GM18511 (cell line): ENCODE results near the gene GNL3.
"Not testable (repeated sequence)": the region's sequence is repeated elsewhere in the genome, so short reads cannot be mapped to it uniquely, and the experiment has no call there.

ENCODE experiments used
- ATAC-seq: cut with Tn5 transposase; IDR thresholded peaks from one replicate; pipeline ENCODE4 v1.9.1; 2021; ENCODE audit warnings: mild to moderate bottlenecking, moderate library complexity; ENCODE audit not compliant: unreplicated experiment

GNL3 gene

GRCh38 chr3:52715714-52716305, 30.0 kb downstream of the GNL3 start:
- ATAC-seq: no peak

- ATAC-seq: no peak
Measured at GRCh38 chr3:52719618-52720017, 33.8 kb downstream of the GNL3 start.

DNA sequence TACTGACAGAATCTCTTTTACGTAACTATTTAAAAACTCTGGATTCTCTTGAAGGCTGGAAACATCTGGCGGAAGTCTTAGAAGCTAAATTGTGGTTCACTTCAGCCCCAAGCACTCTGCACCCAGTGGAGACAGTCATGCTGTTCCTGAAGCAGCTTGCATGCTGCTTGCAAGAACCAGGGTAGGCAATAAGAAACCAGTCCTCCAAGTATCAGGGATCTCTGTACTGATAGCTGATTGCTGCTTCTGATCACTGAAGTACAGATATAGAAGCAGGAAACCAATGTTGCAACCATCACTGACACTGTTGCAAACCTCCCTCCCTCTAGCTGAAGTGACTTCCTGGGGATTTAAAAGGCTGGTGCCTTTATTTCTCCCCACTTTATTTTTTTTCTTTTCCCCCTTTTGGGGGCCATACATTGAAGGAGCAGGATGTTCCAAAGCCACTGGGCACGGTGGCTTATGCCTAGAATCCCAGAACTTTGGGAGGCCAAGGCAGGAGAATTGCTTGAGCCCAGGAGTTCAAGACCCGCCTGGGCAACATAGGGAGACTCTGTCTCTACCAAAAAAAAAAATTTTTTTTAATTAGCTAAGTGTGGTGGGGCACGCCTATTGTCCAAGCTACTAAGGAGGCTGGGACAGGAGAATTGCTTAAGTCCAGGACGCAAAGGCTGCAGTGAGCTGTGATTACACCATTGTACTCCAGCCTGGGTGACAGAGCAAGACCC, 35.3 kb downstream of the GNL3 start:
- ATAC-seq: no peak

DNA sequence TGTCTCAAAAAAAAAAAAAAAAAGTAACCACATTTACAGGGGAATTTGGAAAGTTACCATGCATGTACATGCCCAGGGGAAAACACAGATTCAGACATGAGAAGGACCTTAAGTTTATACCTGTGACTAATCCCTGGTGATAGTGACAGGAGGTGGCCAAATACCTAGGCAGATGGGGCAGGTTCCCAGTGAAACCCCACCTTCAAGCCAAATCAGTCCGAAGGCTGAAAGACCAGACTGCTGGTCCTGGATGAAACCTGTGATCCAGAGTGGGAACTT, 35.8 kb downstream of the GNL3 start:
- no peak for ATAC-seq

DNA sequence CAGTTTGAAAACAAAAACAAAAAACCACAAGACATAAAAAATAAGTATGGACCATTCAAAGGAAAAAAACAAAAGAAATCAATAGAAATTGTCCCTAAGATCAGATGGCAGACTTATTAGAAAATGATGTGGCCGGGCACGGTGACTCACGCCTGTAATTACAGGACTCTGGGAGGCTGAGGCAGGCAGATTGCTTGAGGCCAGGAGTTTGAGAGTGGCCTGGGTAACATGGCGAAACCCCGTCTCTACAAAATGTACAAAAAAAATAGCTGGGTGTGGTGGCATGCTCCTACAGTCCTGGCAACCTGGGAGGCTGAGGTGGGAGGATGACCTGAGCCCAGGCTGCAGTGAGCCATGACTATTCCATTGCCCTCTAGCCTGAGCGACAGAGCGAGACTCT, 36.7 kb downstream of the GNL3 start:
- ATAC-seq: no peak

- no peak for ATAC-seq
Measured at GRCh38 chr3:52723935-52724334, 38.1 kb downstream of the GNL3 start.

DNA sequence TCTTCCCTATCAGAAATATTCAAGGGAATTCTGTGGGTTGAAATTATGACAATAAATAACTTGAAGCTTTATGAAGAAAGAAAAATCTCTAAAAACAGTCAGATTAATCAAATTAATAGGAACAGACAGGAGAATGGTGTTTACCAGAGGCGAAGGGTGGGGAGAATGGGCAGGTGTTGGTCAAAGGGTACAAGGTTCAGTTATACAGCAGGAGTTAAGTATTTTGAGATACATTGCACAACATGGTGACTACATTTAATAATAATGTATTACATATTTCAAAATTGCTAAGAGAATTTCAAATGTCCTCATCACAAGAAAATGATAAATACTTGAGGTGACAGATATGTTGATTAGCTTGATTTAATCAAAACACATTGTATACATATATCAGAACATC, 38.7 kb downstream of the GNL3 start:
- ATAC-seq: no peak

DNA sequence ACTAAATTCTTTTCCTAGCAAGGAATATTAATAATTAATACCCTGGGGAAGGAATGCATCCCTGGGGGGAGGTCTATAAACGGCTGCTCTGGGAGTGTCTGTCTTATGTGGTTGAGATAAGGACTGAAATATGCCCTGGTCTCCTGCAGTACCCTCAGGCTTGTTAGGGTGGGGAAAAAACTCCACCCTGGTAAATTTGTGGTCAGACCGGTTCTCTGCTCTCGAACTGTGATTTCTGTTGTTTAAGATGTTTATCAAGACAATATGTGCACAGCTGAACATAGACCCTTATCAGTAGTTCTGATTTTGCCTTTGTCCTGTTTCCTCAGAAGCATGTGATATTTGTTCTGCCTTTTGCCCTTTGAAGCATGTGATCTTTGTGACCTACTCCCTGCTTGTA, 42.9 kb downstream of the GNL3 start:
- not testable (repeated sequence) for ATAC-seq

- no peak for ATAC-seq
Measured at GRCh38 chr3:52730681-52731080, 44.8 kb downstream of the GNL3 start.

DNA sequence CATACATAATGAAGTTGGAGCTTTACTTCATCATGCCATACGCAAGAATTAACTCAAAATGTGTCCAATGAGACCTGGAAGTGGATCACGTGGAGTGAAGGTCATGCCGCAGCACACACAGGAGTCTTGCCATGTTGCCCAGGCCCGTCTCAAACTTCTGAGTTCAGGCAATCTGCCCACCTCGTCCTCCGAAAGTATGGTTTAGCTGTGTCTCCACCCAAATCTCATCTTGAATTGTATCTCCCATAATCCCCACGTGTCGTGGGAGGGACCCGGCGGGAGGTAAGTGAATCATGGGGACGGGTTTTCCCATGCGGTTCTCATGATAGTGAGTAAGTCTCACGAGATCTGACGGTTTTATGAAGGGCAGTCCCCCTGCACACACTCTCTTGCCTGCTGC, 45.8 kb downstream of the GNL3 start:
- no peak for ATAC-seq

GRCh38 chr3:52733256-52733891, 47.5 kb downstream of the GNL3 start:
- no peak for ATAC-seq

DNA sequence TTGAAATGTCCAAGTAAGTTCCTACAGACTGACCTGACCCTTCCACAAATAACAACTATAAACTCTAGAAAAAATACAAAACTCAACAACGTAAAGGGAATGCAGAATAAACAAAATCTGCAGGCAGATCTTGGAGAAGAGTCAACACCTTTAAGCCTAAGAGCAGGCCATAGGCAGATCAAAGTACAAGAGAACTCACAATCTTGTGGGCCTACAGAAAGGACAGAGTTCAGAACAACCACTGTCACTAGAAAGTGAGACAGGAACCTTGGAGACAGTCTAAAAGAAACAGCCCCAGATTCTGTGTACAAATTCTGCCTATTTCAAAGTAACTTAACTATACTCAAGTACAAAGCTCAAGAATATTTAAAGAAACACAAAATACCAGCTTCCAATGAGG, 53.9 kb downstream of the GNL3 start:
- ATAC-seq: no peak

DNA sequence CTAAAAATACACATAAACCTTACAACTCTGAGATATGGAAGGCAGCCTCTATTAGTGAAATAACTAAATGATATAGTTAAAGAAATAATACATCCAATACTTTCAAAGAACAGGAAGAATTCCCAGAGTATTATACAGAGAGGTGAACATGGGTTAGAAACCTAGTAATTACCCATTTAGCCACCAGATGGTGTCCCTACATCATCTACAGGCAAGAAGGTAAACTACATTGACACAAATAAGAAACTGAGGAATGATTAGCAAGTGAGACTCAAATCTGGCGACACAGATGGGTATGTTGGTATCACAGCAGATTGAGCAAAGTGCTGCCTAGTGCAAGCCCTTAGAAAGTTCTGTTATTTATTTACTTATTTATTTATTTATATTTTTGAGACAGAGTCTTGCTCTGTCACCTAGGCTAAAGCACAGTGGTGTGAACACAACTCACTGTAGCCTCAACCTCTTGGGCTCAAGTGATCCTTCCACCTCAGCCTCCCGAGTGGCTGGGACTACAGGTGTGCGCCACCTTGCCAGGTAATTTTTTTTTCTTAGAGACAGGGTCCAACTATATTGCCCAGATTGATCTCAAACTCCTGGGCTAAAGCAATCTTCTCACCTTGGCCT, 56.7 kb downstream of the GNL3 start:
- no peak for ATAC-seq

- no peak for ATAC-seq
Measured at GRCh38 chr3:52743152-52743551, 57.3 kb downstream of the GNL3 start.

DNA sequence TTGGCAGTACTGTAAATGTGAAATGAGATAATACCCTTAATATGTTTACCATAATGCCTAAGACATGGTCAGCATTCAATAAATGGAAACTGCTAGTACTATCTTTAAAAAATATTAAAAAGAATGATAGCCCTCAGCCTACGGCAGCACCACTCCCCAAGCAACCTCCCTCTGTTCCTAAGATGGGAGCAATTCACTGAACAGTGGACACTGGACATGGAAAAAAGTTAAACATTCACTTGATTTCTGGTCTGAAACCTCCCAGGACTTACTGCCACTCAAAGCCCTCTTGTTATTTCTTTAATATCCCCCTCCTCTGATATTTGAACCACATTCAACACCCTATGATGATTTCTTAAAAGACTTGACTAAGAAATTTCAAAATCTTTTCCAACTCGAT, 57.9 kb downstream of the GNL3 start:
- no peak for ATAC-seq
